IMR-90 (cell line): ENCODE data around the gene ZNF341. TPM values are rescaled to one million over a fixed set of nuclear protein-coding genes. Genes with fewer than 3 reads are reported as not detected.
A peak's percentile ranks its signal among the peaks of the same experiment; 100 is the strongest.

ENCODE experiments used
- ATAC-seq: fragments of 200-7000 bp; cut with Tn5 transposase; 2 replicates; pipeline ENCODE4 v1.9.1; 2020; ENCODE audit warnings: low read depth, mild to moderate bottlenecking, moderate library complexity
- BruUV-seq: library from RNA; stranded (reverse); fragments of 400-500 nt; replicated peaks from 2 replicates; lab custom pipeline; 2021; lab: Mats Ljungman, UMichigan
- CTCF ChIA-PET: fragments of 300-600 bp; formaldehyde crosslinking; extraction: SDS; loops from one replicate; lab custom pipeline; 2021; ENCODE audit warnings: antibody characterized with exemption; lab: Yijun Ruan, JAX
- POLR2A ChIA-PET: fragments of 300-600 bp; sonication (Branson Sonifier 250); formaldehyde crosslinking; loops from one replicate; lab custom pipeline; 2022; ENCODE audit warnings: antibody characterized with exemption; ENCODE audit not compliant: unreplicated experiment; lab: Charles Lee
- DNase-seq: peaks from one replicate; pipeline ENCODE4 v3.0.0; 2013
- H2AFZ ChIP-seq: replicated peaks from 2 replicates; pipeline ENCODE3; 2013; ENCODE audit warnings: low read length, mild to moderate bottlenecking; ENCODE audit not compliant: poor library complexity
- H2AK5ac ChIP-seq: 2 replicates; pipeline ENCODE4 v1.6.1; 2013; ENCODE audit warnings: low read depth, low read length, inconsistent platforms
- H2AK9ac ChIP-seq: replicated peaks from 2 replicates; pipeline ENCODE3; 2013; ENCODE audit warnings: mild to moderate bottlenecking, low read depth, low read length, moderate library complexity; ENCODE audit not compliant: poor library complexity
- H2BK120ac ChIP-seq: 2 replicates; pipeline ENCODE4 v1.6.1; 2013; ENCODE audit warnings: low read depth, low read length, inconsistent platforms
- H2BK15ac ChIP-seq: 3 replicates; pipeline ENCODE4 v1.6.1; 2013; ENCODE audit warnings: low read depth, low read length, inconsistent platforms
- H2BK20ac ChIP-seq: 2 replicates; pipeline ENCODE4 v1.6.1; 2013; ENCODE audit warnings: low read depth, mild to moderate bottlenecking, inconsistent platforms, low read length, moderate library complexity
- H2BK5ac ChIP-seq: 2 replicates; pipeline ENCODE4 v1.6.1; 2013; ENCODE audit warnings: mild to moderate bottlenecking, low read depth, low read length, inconsistent platforms; ENCODE audit not compliant: poor library complexity, severe bottlenecking
- H3K14ac ChIP-seq: replicated peaks from 2 replicates; pipeline ENCODE4 v1.6.1; 2013; ENCODE audit warnings: low read depth, low read length, inconsistent platforms
- H3K18ac ChIP-seq: 2 replicates; pipeline ENCODE4 v1.6.1; 2013; ENCODE audit warnings: low read depth, low read length, control low read depth
- H3K23ac ChIP-seq: 2 replicates; pipeline ENCODE4 v1.6.1; 2013; ENCODE audit warnings: low read depth, low read length, inconsistent platforms
- H3K27ac ChIP-seq: 2 replicates; pipeline ENCODE4 v1.5.1; 2013; ENCODE audit warnings: mild to moderate bottlenecking, control low read depth, low read length; ENCODE audit not compliant: insufficient read depth
- H3K27me3 ChIP-seq: 2 replicates; pipeline ENCODE4 v1.6.1; 2013; ENCODE audit warnings: low read length; ENCODE audit not compliant: control insufficient read depth, insufficient read depth
- H3K36me3 ChIP-seq: 2 replicates; pipeline ENCODE4 v1.6.1; 2013; ENCODE audit warnings: low read length, mixed read lengths; ENCODE audit not compliant: control insufficient read depth, insufficient read depth
- H3K4ac ChIP-seq: 2 replicates; pipeline ENCODE4 v1.6.1; 2013; ENCODE audit warnings: low read depth, low read length, inconsistent platforms
- H3K4me1 ChIP-seq: 2 replicates; pipeline ENCODE4 v1.6.1; 2013; ENCODE audit warnings: low read length, mixed read lengths; ENCODE audit not compliant: control insufficient read depth, insufficient read depth
- H3K4me2 ChIP-seq: 2 replicates; pipeline ENCODE4 v1.6.1; 2013; ENCODE audit warnings: low read depth, mild to moderate bottlenecking, control low read depth, low read length, moderate library complexity
- H3K4me3 ChIP-seq: 2 replicates; pipeline ENCODE4 v1.5.1; 2013; ENCODE audit warnings: low read depth, mild to moderate bottlenecking, control low read depth, low read length, moderate library complexity; ENCODE audit not compliant: insufficient read depth
- H3K56ac ChIP-seq: 2 replicates; pipeline ENCODE4 v1.6.1; 2013; ENCODE audit warnings: low read length, inconsistent platforms; ENCODE audit not compliant: insufficient read depth; ENCODE audit errors: extremely low read depth
- H3K79me1 ChIP-seq, 2 experiments: 2 replicates each; pipeline ENCODE4 v1.6.1; 2013; ENCODE audit warnings: low read length in 2 of 2, inconsistent platforms in 1 of 2, low read depth in 1 of 2
- H3K9ac ChIP-seq: 2 replicates; pipeline ENCODE4 v1.6.1; 2013; ENCODE audit warnings: low read depth, low read length, control low read depth
- H3K9me1 ChIP-seq: 2 replicates; pipeline ENCODE4 v1.6.1; 2013; ENCODE audit warnings: low read length, inconsistent platforms; ENCODE audit not compliant: insufficient read depth
- H3K9me3 ChIP-seq: 2 replicates; pipeline ENCODE4 v1.6.1; 2013; ENCODE audit warnings: low read length; ENCODE audit not compliant: control insufficient read depth, insufficient read depth
- H4K20me1 ChIP-seq: 2 replicates; pipeline ENCODE4 v1.6.1; 2013; ENCODE audit warnings: low read length, inconsistent platforms; ENCODE audit not compliant: insufficient read depth
- H4K5ac ChIP-seq: 2 replicates; pipeline ENCODE4 v1.6.1; 2013; ENCODE audit warnings: mild to moderate bottlenecking, low read depth, low read length, control low read depth
- H4K8ac ChIP-seq, 2 experiments: 2 replicates each; pipeline ENCODE4 v1.6.1; 2013; ENCODE audit warnings: low read depth in 2 of 2, low read length in 2 of 2, control low read depth in 1 of 2, inconsistent platforms in 1 of 2
- H4K91ac ChIP-seq: 2 replicates; pipeline ENCODE4 v1.6.1; 2013; ENCODE audit warnings: low read depth, low read length, inconsistent platforms; ENCODE audit not compliant: insufficient read depth
- RAD21 ChIP-seq: IDR thresholded peaks from 2 replicates; pipeline ENCODE4 v1.6.1; 2012; ENCODE audit warnings: low read length, improper control_type of control experiment
- USF2 ChIP-seq: fragments of 150-350 bp; IDR thresholded peaks from 2 replicates; pipeline ENCODE4 v1.6.1; 2017; ENCODE audit warnings: mild to moderate bottlenecking, antibody characterized with exemption, low read length, low read depth
- WGBS, 2 experiments: methylation state at CpG; one replicate each; pipeline versions ENCODE4 v1.1.5 to v1.1.7; 2013; ENCODE audit warnings: missing lambda C conversion rate in 2 of 2; ENCODE audit not compliant: insufficient read length in 1 of 2; ENCODE audit errors: extremely low coverage in 2 of 2; 5-methylcytosine and 5-hydroxymethylcytosine counted together
- dilution Hi-C: fragments of 300-500 bp; cut with HindIII; formaldehyde crosslinking; loops from one replicate; pipeline ENCODE4 v1.14.3; 2018; ENCODE audit warnings: low sequenced_read_pairs; ENCODE audit not compliant: unreplicated experiment
- in situ Hi-C: fragments of 300-500 bp; cut with MboI; formaldehyde crosslinking; loops from 3 replicates; pipeline ENCODE4 v1.14.3; 2019; ENCODE audit warnings: low sequenced_read_pairs, inconsistent platforms, mixed read lengths
- intact Hi-C: fragments of 100-400 bp; cut with micrococcal nuclease; formaldehyde crosslinking; loops from 2 replicates; pipeline ENCODE4 v1.10.0; 2022
- polyA plus RNA-seq, 3 experiments: library from polyadenylated mRNA; depleted of rRNA; stranded (reverse); fragments of >200 nt; gene quantifications; 2 replicates each; pipeline ENCODE4 v1.2.3, GENCODE V29; 2012; ENCODE audit warnings: low replicate concordance in 1 of 3
- total RNA-seq: library from RNA; depleted of rRNA; stranded (reverse); fragments of >200 nt; gene quantifications from 2 replicates; pipeline ENCODE4 v1.2.3, GENCODE V29; 2012

Gene ZNF341
- total and polyA plus RNA-seq, 2 of the 4 experiments (the other 2 are of a cell fraction) = 1.1 to 3.4 TPM

- in situ Hi-C loops = no loop called here
- no peak for DNase-seq
- Histone ChIP-seq H4K91ac (no peak overlapping the region), H4K20me1 (peaks cover 97% of the 10 kb centered on the region), H2AFZ (no peak overlapping the region), H3K9me3 (no peaks in the 10 kb centered on the region), H3K56ac (no peak overlapping the region), H4K5ac (no peak overlapping the region), H3K9me1 (peaks cover 45% of the 10 kb centered on the region), H3K23ac (0 out of 2 replicates have a peak overlapping the region, but pooled peaks have one; percentile 24), H3K4me2 (no peak overlapping the region), H3K18ac (no peak overlapping the region), H3K27ac (no peak overlapping the region), H3K36me3 (peaks cover 3% of the 10 kb centered on the region; the same call in 1 of the 2 replicates), H2BK20ac (no peak overlapping the region), H2AK5ac (no peak overlapping the region), H3K4me1 (peaks cover 11% of the 10 kb centered on the region; the same call in 1 of the 2 replicates), H3K79me1 (peaks cover 54 to 89% of the 10 kb centered on the region in 2 experiments), H3K9ac (no peak overlapping the region), H3K14ac (no peak overlapping the region), H4K8ac (no peak overlapping the region), H2BK15ac (no peak overlapping the region), H3K4ac (no peak overlapping the region), H3K4me3 (no peak overlapping the region), H2AK9ac (no peak overlapping the region), H3K27me3 (no peaks in the 10 kb centered on the region), H2BK5ac (no peak overlapping the region), H2BK120ac (no peak overlapping the region)
- intact Hi-C loops = no loop called here
- 86% methylated on average over 2 of the region's 5 CpGs; no CpG with 5 or more reads in 1 of the 2 experiments for WGBS, 2 experiments
- BruUV-seq = no TSS peak
- no peak for ATAC-seq
- TF ChIP-seq RAD21 (no peak), USF2 (no peak)
- ChIA-PET POLR2A (interaction anchor here (0.6 kb wide), 1 partner anchor 525 kb away, joined by 4 read pairs; no protein-coding TSS in a partner anchor), CTCF (no interaction called here)
- dilution Hi-C loops = no loop called here
Observed at GRCh38 chr20:33822423-33822822, 90.6 kb downstream of the ZNF341 start.
